HL-60 (cell line): Measurements from ENCODE around the gene PRAC2.

Source experiments
- DNase-seq, 2 experiments: peaks; one replicate each; pipeline ENCODE4 v3.0.0-alpha.2; 2010 to 2020; ENCODE audit warnings: low read depth in 1 of 2, low spot score in 1 of 2
- H3K27ac ChIP-seq: fragments of 250-450 bp; sonication (Bioruptor Pico); replicated peaks from 2 replicates; pipeline ENCODE4 v1.5.1; 2020; ENCODE audit warnings: mild to moderate bottlenecking, moderate library complexity
- H3K27me3 ChIP-seq: fragments of 250-450 bp; sonication (Bioruptor Pico); 2 replicates; pipeline ENCODE4 v1.5.1; 2021; ENCODE audit warnings: mild to moderate bottlenecking, moderate library complexity; ENCODE audit not compliant: insufficient read depth, poor library complexity, severe bottlenecking
- H3K4me3 ChIP-seq: replicated peaks from 2 replicates; pipeline ENCODE4 v1.5.1; 2011; ENCODE audit warnings: mild to moderate bottlenecking, control low read depth, low read length; ENCODE audit not compliant: insufficient read depth
- GABPA ChIP-seq: IDR thresholded peaks from 2 replicates; pipeline ENCODE4 v1.6.1; 2012; ENCODE audit warnings: low read depth
- POLR2AphosphoS5 ChIP-seq: IDR thresholded peaks from 2 replicates; pipeline ENCODE4 v1.6.1; 2012; ENCODE audit warnings: low read depth
- SPI1 ChIP-seq: IDR thresholded peaks from 2 replicates; pipeline ENCODE4 v1.6.1; 2012; ENCODE audit warnings: low read depth, mild to moderate bottlenecking, borderline replicate concordance
- TF ChIP-seq, protein P1 (sequence below): IDR thresholded peaks from 2 replicates; pipeline ENCODE4 v1.6.1; 2012; ENCODE audit warnings: low read depth; ENCODE audit not compliant: insufficient replicate concordance
- TF ChIP-seq, protein P2 (sequence below): IDR thresholded peaks from one replicate; pipeline ENCODE4 v1.5.1; 2011; ENCODE audit warnings: low read length, control low read depth, inconsistent platforms; ENCODE audit not compliant: insufficient read depth

PRAC2 gene

DNA sequence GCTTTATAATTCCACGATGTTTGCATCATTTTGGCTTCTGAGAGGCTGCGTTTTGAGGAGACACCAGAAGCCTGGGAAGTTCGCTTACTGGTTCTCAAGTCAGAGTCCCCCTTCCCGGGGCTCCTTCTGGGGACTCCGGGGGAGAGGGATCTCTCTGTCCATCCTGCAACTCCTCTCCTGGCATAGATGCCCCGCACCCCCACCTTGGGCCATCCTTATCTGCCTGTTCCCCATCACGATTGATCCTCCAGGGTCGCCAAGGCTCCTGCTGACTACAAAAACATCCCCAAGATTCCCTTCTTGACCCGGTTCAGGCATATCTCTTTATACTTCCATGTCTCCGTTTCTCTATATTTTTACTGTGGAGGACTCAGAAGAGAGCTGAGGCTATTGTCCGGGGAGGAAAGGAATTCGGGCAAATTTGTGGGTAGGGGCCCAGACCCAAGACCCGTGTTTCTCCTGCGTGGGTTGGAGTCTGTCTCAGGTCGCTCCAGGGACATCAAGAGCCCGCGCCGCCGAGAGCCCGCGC is 24.0 kb downstream of the PRAC2 start:
- peaks cover 91% of the 10 kb centered on the region for H3K27me3 ChIP-seq

DNA sequence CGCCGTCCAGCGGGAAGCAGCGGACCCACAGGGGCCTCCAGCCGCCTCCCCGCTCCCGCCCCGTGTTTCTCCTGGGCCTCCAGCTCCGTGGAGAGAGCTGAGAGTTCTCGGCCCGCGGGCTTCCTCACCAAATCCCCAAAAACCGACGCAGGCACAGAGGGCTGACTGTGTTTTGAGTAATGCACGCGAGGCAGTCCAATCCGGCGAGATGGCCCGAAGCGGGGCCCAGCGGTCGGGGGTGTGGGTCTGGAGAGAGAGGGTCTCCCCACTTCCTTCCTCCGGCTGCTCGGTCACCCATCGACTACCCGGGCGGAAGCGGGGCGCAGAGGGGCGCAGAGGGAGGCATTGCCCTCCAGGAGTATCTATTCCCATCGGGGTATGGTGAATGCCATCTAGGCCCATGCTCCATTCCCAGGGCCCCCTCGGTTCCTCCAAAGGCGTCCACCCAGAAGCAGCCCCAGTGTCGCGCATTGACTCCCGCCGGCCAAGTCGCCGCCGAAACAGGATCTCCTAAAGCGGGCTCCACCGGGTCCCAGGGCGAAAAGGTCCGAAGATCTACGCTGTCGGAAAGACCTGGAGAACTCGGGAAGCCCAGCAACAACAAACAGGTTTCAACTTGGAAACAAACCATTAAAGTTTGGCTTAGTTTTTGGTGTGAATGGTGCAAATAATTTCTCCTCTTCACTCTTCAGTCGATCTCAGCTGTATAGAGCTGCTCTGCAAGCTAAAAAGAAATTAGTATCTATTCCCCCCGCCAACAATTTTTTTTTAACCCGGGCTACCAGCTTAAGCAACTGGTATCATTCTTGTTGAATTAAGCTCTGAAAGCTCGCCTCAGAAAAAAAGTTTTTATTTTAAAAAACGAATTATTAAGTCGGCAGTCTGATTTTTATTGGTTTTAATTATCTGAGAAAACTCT is 24.7 kb downstream of the PRAC2 start:
- no peak for TF ChIP-seq GABPA
- TF ChIP-seq SPI1: no peak
- TF ChIP-seq, protein P1, sequence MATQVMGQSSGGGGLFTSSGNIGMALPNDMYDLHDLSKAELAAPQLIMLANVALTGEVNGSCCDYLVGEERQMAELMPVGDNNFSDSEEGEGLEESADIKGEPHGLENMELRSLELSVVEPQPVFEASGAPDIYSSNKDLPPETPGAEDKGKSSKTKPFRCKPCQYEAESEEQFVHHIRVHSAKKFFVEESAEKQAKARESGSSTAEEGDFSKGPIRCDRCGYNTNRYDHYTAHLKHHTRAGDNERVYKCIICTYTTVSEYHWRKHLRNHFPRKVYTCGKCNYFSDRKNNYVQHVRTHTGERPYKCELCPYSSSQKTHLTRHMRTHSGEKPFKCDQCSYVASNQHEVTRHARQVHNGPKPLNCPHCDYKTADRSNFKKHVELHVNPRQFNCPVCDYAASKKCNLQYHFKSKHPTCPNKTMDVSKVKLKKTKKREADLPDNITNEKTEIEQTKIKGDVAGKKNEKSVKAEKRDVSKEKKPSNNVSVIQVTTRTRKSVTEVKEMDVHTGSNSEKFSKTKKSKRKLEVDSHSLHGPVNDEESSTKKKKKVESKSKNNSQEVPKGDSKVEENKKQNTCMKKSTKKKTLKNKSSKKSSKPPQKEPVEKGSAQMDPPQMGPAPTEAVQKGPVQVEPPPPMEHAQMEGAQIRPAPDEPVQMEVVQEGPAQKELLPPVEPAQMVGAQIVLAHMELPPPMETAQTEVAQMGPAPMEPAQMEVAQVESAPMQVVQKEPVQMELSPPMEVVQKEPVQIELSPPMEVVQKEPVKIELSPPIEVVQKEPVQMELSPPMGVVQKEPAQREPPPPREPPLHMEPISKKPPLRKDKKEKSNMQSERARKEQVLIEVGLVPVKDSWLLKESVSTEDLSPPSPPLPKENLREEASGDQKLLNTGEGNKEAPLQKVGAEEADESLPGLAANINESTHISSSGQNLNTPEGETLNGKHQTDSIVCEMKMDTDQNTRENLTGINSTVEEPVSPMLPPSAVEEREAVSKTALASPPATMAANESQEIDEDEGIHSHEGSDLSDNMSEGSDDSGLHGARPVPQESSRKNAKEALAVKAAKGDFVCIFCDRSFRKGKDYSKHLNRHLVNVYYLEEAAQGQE: no peak
- no peak for TF ChIP-seq POLR2AphosphoS5
- TF ChIP-seq, protein P2, sequence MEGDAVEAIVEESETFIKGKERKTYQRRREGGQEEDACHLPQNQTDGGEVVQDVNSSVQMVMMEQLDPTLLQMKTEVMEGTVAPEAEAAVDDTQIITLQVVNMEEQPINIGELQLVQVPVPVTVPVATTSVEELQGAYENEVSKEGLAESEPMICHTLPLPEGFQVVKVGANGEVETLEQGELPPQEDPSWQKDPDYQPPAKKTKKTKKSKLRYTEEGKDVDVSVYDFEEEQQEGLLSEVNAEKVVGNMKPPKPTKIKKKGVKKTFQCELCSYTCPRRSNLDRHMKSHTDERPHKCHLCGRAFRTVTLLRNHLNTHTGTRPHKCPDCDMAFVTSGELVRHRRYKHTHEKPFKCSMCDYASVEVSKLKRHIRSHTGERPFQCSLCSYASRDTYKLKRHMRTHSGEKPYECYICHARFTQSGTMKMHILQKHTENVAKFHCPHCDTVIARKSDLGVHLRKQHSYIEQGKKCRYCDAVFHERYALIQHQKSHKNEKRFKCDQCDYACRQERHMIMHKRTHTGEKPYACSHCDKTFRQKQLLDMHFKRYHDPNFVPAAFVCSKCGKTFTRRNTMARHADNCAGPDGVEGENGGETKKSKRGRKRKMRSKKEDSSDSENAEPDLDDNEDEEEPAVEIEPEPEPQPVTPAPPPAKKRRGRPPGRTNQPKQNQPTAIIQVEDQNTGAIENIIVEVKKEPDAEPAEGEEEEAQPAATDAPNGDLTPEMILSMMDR: no peak
- DNase-seq: no peak
- Histone ChIP-seq H3K4me3 (no peak overlapping the region), H3K27me3 (peaks cover 91% of the 10 kb centered on the region), H3K27ac (no peak overlapping the region)

More for the DNA sequence above, 24.0 kb downstream of the PRAC2 start:
- TF ChIP-seq POLR2AphosphoS5 (no peak), GABPA (no peak), SPI1 (no peak)
- TF ChIP-seq, protein P1: no peak
- TF ChIP-seq, protein P2: no peak
- DNase-seq: no peak
- no peak overlapping the region for H3K4me3 ChIP-seq
- no peak overlapping the region for H3K27ac ChIP-seq

DNA sequence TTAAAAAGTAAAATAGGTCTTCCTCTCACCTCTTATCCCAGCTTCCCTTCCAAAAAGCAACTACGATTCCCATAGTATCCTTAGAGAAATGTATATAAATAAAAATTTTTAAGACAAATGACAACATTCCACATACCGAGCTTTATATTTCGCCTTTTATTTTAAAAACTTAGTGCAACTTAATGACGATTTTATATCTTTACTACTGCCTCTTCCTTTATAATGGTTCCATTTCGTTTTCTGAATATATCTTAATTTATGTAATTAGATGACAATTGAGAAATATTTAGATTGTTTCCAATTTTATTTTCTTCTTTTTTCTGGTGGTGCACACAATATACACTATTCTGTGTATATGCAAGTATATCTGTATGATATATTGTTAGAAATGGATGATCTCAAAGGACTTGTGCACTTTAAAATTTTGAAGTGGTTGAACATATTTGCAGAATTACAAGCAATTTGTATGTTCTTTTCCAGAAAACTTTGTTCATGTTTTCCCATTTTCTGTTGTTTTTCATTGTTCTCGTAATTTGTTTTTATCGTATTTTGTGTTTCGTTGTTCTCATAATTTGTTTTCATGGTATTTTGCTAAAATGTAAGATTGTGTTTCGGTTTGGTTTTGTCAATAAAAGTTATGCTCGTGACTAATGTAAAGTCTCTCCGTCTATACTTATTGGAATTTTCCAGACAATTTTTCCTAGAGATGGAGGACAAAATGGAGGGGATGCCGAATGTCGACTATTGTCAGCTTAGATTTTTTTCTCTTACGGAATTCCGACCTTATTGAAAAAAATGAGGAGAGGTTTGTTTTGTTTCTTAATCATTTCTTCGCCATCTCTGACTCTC is 26.0 kb downstream of the PRAC2 start:
- DNase-seq: no peak
- H3K27me3 ChIP-seq: peaks cover 91% of the 10 kb centered on the region
- TF ChIP-seq GABPA (no peak), SPI1 (no peak), POLR2AphosphoS5 (no peak)
- TF ChIP-seq, protein P2: no peak
- TF ChIP-seq, protein P1: no peak
- H3K27ac ChIP-seq: no peak overlapping the region
- no peak overlapping the region for H3K4me3 ChIP-seq
